Activated naive CD4-positive, alpha-beta T cell treated with anti-CD3 and anti-CD28 coated beads, Interleukin-2, amount 50 U/mL, for 72 hours (primary cell): ENCODE results near the gene KIF13A. TPM values are rescaled to one million over a fixed set of nuclear protein-coding genes. Genes with fewer than 3 reads are reported as not detected.
"Not testable (repeated sequence)": the region's sequence is repeated elsewhere in the genome, so short reads cannot be mapped to it uniquely, and the experiment has no call there.

Experiments used
- ATAC-seq, 2 donors: fragments of 150-1000 bp; cut with Tn5 transposase; 2 replicates each; pipeline ENCODE4 v1.10.0; 2021; ENCODE audit warnings: mild to moderate bottlenecking in 2 of 2, moderate library complexity in 2 of 2
- DNase-seq, 2 donors: peaks; one replicate each; pipeline ENCODE4 v3.0.0; 2021 to 2022; ENCODE audit warnings: low spot score in 2 of 2
- H3K27ac Mint-ChIP-seq, 2 donors: one replicate each; pipeline ENCODE4 v1.8.0; 2022; ENCODE audit warnings: mild to moderate bottlenecking in 2 of 2, mixed read lengths in 2 of 2
- H3K36me3 Mint-ChIP-seq, 2 donors: one replicate each; pipeline ENCODE4 v1.8.0; 2022; ENCODE audit warnings: mixed read lengths in 2 of 2
- H3K9me3 Mint-ChIP-seq, 2 donors: one replicate each; pipeline ENCODE4 v1.8.0; 2022; ENCODE audit warnings: mixed read lengths in 2 of 2
- total RNA-seq, 2 donors: library from RNA; stranded (reverse); gene quantifications; one replicate each; pipeline ENCODE4 v1.2.3, GENCODE V29; 2022

The KIF13A gene
- total RNA-seq, 2 donors from 2014 or later = 0.20 TPM; not detected in 1

GRCh38 chr6:17861361-17861760, 126.1 kb downstream of the KIF13A start:
- Mint-ChIP-seq H3K27ac (no peak overlapping the region), H3K36me3 (no peaks in the 10 kb centered on the region), H3K9me3 (no peaks in the 10 kb centered on the region)
- DNase-seq (no peak), ATAC-seq (no peak)

DNA sequence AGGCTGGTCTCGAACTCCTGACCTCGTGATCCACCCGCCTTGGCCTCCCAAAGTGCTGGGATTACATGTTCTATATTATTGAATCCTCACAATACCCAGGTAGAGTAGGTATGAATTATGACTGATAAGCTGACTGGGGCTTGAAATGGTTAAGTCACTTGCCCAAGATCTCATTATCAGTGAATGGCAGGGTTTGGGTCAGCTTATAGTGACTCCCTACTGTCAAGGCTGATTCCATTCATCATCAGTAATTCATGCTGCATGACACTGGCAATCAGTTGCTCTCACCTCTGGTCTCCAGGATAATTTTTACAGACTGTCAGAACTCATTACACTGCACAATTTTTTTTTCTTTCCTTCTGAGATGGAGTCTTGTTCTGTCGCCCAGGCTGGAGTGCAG, 127.6 kb downstream of the KIF13A start:
- no peak for ATAC-seq
- H3K9me3 Mint-ChIP-seq = no peaks in the 10 kb centered on the region
- no peak overlapping the region for H3K27ac Mint-ChIP-seq
- H3K36me3 Mint-ChIP-seq = no peaks in the 10 kb centered on the region
- no peak for DNase-seq

DNA sequence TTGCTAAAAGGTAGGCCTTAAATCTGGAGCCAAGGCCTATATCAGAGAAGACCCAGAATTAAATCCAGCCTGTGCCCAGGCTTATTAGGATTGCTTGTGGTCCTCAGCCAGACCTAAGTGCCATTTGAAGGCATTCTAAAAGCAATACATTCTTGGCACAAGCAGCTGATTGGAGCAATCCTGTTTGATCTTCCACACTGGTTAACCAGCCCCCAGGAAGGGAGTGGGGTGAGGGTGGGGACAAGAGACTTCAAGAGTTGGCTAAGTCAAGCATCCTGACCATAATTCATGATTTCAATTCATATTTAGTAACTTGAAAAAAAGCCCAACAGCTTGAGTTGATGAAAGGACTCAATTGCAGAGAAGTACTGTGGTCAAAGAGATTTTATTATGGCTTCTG, 128.9 kb downstream of the KIF13A start:
- Mint-ChIP-seq H3K9me3 (no peaks in the 10 kb centered on the region), H3K27ac (no peak overlapping the region), H3K36me3 (no peaks in the 10 kb centered on the region)
- DNase-seq = no peak
- ATAC-seq = no peak

- not testable (repeated sequence) for H3K27ac Mint-ChIP-seq, DNase-seq, H3K9me3 Mint-ChIP-seq, H3K36me3 Mint-ChIP-seq, ATAC-seq
These were observed 130.2 kb downstream of the KIF13A start for GRCh38 chr6:17857188-17857587.

GRCh38 chr6:17856306-17856705, 131.1 kb downstream of the KIF13A start:
- ATAC-seq = no peak
- DNase-seq = no peak
- Mint-ChIP-seq H3K9me3 (no peaks in the 10 kb centered on the region), H3K36me3 (no peaks in the 10 kb centered on the region), H3K27ac (no peak overlapping the region)

DNA sequence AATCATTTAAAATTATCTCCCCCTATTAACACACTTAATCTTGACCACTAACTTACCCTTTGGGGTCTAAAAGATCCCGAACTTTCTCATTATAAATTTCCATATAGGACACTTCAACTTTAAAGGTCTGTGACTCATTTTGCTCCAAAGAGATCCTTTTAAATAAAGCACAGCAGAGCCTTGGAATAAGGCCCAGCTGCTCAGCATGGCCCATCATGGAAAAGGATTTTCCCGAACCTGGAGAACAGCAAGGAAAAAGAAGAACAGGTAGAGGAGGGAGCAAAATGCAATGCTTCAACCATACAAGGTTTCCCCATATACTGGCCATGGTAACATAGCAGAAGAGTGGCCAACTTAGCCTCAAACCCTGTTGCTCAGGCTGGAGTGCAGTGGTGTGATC, 132.1 kb downstream of the KIF13A start:
- Mint-ChIP-seq H3K36me3 (no peaks in the 10 kb centered on the region), H3K9me3 (no peaks in the 10 kb centered on the region), H3K27ac (no peak overlapping the region)
- ATAC-seq = no peak
- DNase-seq = no peak

DNA sequence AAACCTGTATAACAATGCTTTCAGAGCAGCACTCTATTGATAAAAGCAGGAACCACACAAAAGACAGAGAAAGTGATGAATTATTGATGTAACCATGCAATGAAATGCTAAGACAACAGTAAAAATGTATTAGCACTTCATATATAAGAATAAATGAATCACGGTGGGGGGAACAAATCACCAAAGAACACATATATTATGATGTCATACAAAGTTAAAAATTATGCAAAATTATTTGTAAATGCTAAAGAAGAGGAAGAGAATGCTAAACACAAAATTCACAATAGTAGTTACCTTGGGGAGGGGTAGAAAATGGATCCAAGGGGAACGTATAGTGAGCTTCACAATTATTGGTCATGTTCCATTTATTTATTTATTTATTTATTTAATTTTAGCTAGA, 133.9 kb downstream of the KIF13A start:
- DNase-seq = no peak
- ATAC-seq = no peak
- H3K36me3 Mint-ChIP-seq = no peaks in the 10 kb centered on the region
- no peaks in the 10 kb centered on the region for H3K9me3 Mint-ChIP-seq
- H3K27ac Mint-ChIP-seq = no peak overlapping the region

- Mint-ChIP-seq H3K27ac (no peak overlapping the region), H3K36me3 (no peaks in the 10 kb centered on the region), H3K9me3 (no peaks in the 10 kb centered on the region)
- DNase-seq (no peak), ATAC-seq (no peak)
These were observed 135.7 kb downstream of the KIF13A start for GRCh38 chr6:17851720-17852161.

GRCh38 chr6:17851001-17851719, 136.3 kb downstream of the KIF13A start:
- no peak for ATAC-seq
- DNase-seq = no peak
- Mint-ChIP-seq H3K27ac (no peak overlapping the region), H3K36me3 (no peaks in the 10 kb centered on the region), H3K9me3 (no peaks in the 10 kb centered on the region)

GRCh38 chr6:17850281-17850680, 137.2 kb downstream of the KIF13A start:
- ATAC-seq = no peak

DNA sequence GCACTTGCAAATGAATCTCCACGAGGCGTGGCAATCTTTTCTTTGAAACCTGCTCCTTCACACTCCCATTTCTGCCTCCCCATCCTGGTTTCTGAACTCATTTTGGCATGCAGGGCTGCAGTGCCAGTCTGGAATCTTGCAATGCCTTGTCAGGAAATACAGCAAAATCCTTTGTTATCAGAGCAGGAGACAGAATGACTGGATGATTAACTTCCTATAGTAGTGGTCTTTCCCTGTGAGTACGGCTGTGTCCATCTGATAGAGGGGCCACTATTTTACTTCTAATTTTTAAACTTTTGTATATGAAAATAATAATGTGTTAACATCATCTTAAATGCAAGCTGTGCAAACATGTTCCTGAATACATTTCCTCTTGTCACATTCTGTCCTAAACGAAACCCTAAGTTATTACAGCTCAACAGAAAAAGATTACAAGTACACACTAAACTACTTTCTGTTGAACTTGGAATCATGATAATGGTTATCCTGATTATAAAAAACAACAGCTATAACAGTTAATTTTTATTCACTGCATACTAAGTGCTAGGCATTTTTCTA, 140.2 kb downstream of the KIF13A start:
- Mint-ChIP-seq H3K27ac (no peak overlapping the region), H3K9me3 (no peaks in the 10 kb centered on the region), H3K36me3 (no peaks in the 10 kb centered on the region)
- DNase-seq (no peak), ATAC-seq (no peak)

More at GRCh38 chr6:17850281-17850680, 137.2 kb downstream of the KIF13A start:
- Mint-ChIP-seq H3K9me3 (no peaks in the 10 kb centered on the region), H3K27ac (no peak overlapping the region), H3K36me3 (no peaks in the 10 kb centered on the region)
- no peak for DNase-seq

DNA sequence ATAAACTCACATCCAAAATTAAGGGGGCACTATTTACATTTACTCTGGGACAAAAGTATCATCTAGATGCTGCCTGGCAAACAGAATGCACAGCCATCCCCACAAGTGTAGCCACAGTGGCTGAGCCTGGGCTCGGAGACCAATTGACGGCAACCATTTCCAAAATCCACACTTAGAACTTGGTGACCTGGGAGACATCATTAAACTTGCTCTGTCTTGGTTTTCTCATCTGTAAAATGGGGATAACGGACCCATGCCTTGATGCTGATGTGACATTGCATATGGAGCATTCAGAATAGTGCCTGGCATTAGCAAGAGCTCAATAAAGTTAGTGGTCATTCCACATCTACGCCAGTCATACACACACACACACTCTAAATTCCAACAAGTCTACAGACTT, 140.7 kb downstream of the KIF13A start:
- no peaks in the 10 kb centered on the region for H3K36me3 Mint-ChIP-seq
- DNase-seq = no peak
- no peak for ATAC-seq
- no peak overlapping the region for H3K27ac Mint-ChIP-seq
- H3K9me3 Mint-ChIP-seq = no peaks in the 10 kb centered on the region

GRCh38 chr6:17845598-17845997, 141.8 kb downstream of the KIF13A start:
- H3K36me3 Mint-ChIP-seq = no peaks in the 10 kb centered on the region
- H3K9me3 Mint-ChIP-seq = no peaks in the 10 kb centered on the region

GRCh38 chr6:17844967-17845366, 142.5 kb downstream of the KIF13A start:
- not testable (repeated sequence) for H3K27ac Mint-ChIP-seq, DNase-seq, H3K9me3 Mint-ChIP-seq, ATAC-seq, H3K36me3 Mint-ChIP-seq

More at GRCh38 chr6:17845598-17845997, 141.8 kb downstream of the KIF13A start:
- ATAC-seq (no peak), DNase-seq (no peak)
- H3K27ac Mint-ChIP-seq = no peak overlapping the region

- H3K9me3 Mint-ChIP-seq = no peaks in the 10 kb centered on the region
- no peak for ATAC-seq
- DNase-seq = no peak
- no peaks in the 10 kb centered on the region for H3K36me3 Mint-ChIP-seq
- no peak overlapping the region for H3K27ac Mint-ChIP-seq
These were observed 144.3 kb downstream of the KIF13A start for GRCh38 chr6:17842934-17843821.

DNA sequence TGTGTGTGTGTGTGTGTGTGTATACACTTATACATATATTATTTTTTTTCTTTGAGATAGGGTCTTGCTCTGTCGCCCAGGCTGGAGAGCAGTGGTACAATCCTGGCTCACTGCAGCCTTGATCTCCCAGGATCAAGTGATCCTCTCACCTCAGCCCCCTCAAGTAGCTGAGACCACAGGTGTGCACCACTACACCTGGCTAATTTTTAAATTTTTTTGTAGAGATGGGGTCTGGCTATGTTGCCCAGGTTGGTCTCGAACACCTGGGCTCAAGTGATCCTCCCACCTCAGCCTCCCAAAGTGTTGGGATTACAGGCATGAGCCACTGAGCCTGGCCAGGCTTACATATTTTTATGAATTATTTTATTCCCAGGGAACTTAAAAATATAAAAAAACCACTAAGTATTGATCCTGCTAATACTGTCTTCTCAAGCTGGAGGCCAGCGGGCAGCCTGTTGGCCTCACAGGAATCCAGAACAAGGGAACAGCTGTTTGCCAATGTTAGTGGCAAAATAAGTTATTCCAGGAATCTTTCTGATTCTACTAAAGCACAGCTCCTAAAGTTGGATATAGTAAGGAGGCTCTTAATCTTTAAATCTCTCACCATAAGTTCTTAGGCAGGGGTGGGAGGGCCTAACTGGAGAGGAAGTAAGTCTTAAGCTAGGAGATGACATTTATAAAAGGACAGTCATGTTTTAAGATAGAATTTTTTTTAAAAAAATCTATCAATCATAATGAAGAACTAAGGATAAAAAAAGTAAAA, 145.2 kb downstream of the KIF13A start:
- DNase-seq (no peak), ATAC-seq (no peak)
- H3K9me3 Mint-ChIP-seq = no peaks in the 10 kb centered on the region
- no peak overlapping the region for H3K27ac Mint-ChIP-seq
- no peaks in the 10 kb centered on the region for H3K36me3 Mint-ChIP-seq
